ENCODE data around the gene FOXP2. TPM values are rescaled to one million over a fixed set of nuclear protein-coding genes. Genes with fewer than 3 reads are reported as not detected.

The FOXP2 gene
- total and polyA plus RNA-seq, 2 donors (not counting 1 experiment from before 2014, with no cell fraction given) = not detected

GRCh38 chr7:114426824-114427223 lies 12.2 kb downstream of the FOXP2 start:
- ChIA-PET POLR2A (no interaction called here), CTCF (interaction anchor here (1.3 kb wide), 1 partner anchor 8 kb away, joined by 3 read pairs; no protein-coding TSS in a partner anchor)
- no CpG with 5 or more reads among the region's 4 CpGs for WGBS (ENCODE audit: insufficient coverage)
- no peaks in the 10 kb centered on the region for H3K4me1 Mint-ChIP-seq
- TF ChIP-seq EZH2 (IDR thresholded peaks at IDR 0.05; ENCODE audit: borderline replicate concordance, insufficient read depth, low read depth, low read length, poor library complexity, severe bottlenecking) = no peak
- TF ChIP-seq CTCF (IDR thresholded peaks at IDR 0.05) = no peak
- Histone ChIP-seq H3K79me2 (ENCODE audit: control insufficient read depth, insufficient read depth, low read length) (no peaks in the 10 kb centered on the region), H2AFZ (ENCODE audit: insufficient read depth, low read depth, low read length, poor library complexity, severe bottlenecking) (no peak overlapping the region), H3K4me1 (ENCODE audit: control insufficient read depth in 2 of 2, insufficient read depth in 2 of 2, low read length in 2 of 2) (no peaks in the 10 kb centered on the region), H3K9me3 (ENCODE audit: control extremely low read depth in 1 of 3, control insufficient read depth in 2 of 3, insufficient read depth in 1 of 3, low read length in 2 of 3) (no peaks in the 10 kb centered on the region), H4K20me1 (ENCODE audit: control insufficient read depth, insufficient read depth, low read length, poor library complexity, severe bottlenecking) (no peaks in the 10 kb centered on the region), H3K36me3 (replicated peaks in 1 of 2; ENCODE audit: control extremely low read depth in 1 of 2, control insufficient read depth in 1 of 2, extremely low read depth in 1 of 2, insufficient read depth in 2 of 2, low read length in 1 of 2) (no peaks in the 10 kb centered on the region), H3K9ac (ENCODE audit: low read length) (no peak overlapping the region), H3K4me3 (ENCODE audit: control extremely low read depth in 1 of 5, extremely low read depth in 1 of 5, insufficient read depth in 1 of 5, low read depth in 2 of 5, low read length in 4 of 5) (no peak overlapping the region), H3K4me2 (replicated peaks; ENCODE audit: low read depth, low read length, poor library complexity, severe bottlenecking) (no peak overlapping the region), H3K27ac (ENCODE audit: low read length in 2 of 2) (no peak overlapping the region), H3K27me3 (replicated peaks in 1 of 4; ENCODE audit: control extremely low read depth in 1 of 4, control insufficient read depth in 3 of 4, insufficient read depth in 4 of 4, low read length in 3 of 4) (no peaks in the 10 kb centered on the region)
- H3K27me3 Mint-ChIP-seq = no peaks in the 10 kb centered on the region
- DNase-seq (no peak), ATAC-seq (ENCODE audit: low read depth) (no peak)
- intact Hi-C loops (cut with micrococcal nuclease) = no loop called here
- no peak overlapping the region for H3K27ac Mint-ChIP-seq
- H3K9me3 Mint-ChIP-seq (ENCODE audit: insufficient read depth) = no peaks in the 10 kb centered on the region
- no peak overlapping the region for H3K4me3 Mint-ChIP-seq

GRCh38 chr7:114428211-114428610 lies 13.6 kb downstream of the FOXP2 start:
- H3K4me1 ChIP-seq (ENCODE audit: control insufficient read depth in 2 of 2, insufficient read depth in 2 of 2, low read length in 2 of 2) = no peaks in the 10 kb centered on the region
- ATAC-seq (ENCODE audit: low read depth) (no peak), DNase-seq (no peak)
- no peaks in the 10 kb centered on the region for H3K79me2 ChIP-seq (ENCODE audit: control insufficient read depth, insufficient read depth, low read length)
- no peaks in the 10 kb centered on the region for H3K27me3 Mint-ChIP-seq
- CTCF ChIA-PET = interaction anchor here (1.3 kb wide), 1 partner anchor 9 kb away, joined by 3 read pairs; no protein-coding TSS in a partner anchor
- H3K9me3 Mint-ChIP-seq (ENCODE audit: insufficient read depth) = no peaks in the 10 kb centered on the region
- no peak overlapping the region for H3K4me3 Mint-ChIP-seq
- H3K36me3 ChIP-seq (replicated peaks in 1 of 2; ENCODE audit: control extremely low read depth in 1 of 2, control insufficient read depth in 1 of 2, extremely low read depth in 1 of 2, insufficient read depth in 2 of 2, low read length in 1 of 2) = no peaks in the 10 kb centered on the region
- H3K9ac ChIP-seq (ENCODE audit: low read length) = no peak overlapping the region
- intact Hi-C loops (cut with micrococcal nuclease) = no loop called here
- H3K27ac Mint-ChIP-seq = no peak overlapping the region
- no peaks in the 10 kb centered on the region for H4K20me1 ChIP-seq (ENCODE audit: control insufficient read depth, insufficient read depth, low read length, poor library complexity, severe bottlenecking)
- H2AFZ ChIP-seq (ENCODE audit: insufficient read depth, low read depth, low read length, poor library complexity, severe bottlenecking) = no peak overlapping the region
- POLR2A ChIA-PET = no interaction called here
- H3K4me1 Mint-ChIP-seq = no peaks in the 10 kb centered on the region
- H3K27me3 ChIP-seq (replicated peaks in 1 of 4; ENCODE audit: control extremely low read depth in 1 of 4, control insufficient read depth in 3 of 4, insufficient read depth in 4 of 4, low read length in 3 of 4) = no peaks in the 10 kb centered on the region
- no peak overlapping the region for H3K27ac ChIP-seq (ENCODE audit: low read length in 2 of 2)
- no peaks in the 10 kb centered on the region for H3K9me3 ChIP-seq (ENCODE audit: control extremely low read depth in 1 of 3, control insufficient read depth in 2 of 3, insufficient read depth in 1 of 3, low read length in 2 of 3)
- no peak overlapping the region for H3K4me3 ChIP-seq (ENCODE audit: control extremely low read depth in 1 of 5, extremely low read depth in 1 of 5, insufficient read depth in 1 of 5, low read depth in 2 of 5, low read length in 4 of 5)
- no peak overlapping the region for H3K4me2 ChIP-seq (replicated peaks; ENCODE audit: low read depth, low read length, poor library complexity, severe bottlenecking)
- TF ChIP-seq CTCF (IDR thresholded peaks at IDR 0.05) (no peak), EZH2 (IDR thresholded peaks at IDR 0.05; ENCODE audit: borderline replicate concordance, insufficient read depth, low read depth, low read length, poor library complexity, severe bottlenecking) (no peak)
- no CpG with 5 or more reads among the region's 1 CpG for WGBS (ENCODE audit: insufficient coverage)

All from B cell (primary cell).